NCI-H2171 treated with DMSO at 0.1 percent for 48 hours (cell line): ENCODE measurements around the gene ADARB2.

ENCODE experiments used
- DNase-seq: peaks from one replicate; lab custom pipeline; 2025; lab: John Stamatoyannopoulos, UW

ADARB2 gene

GRCh38 chr10:1130995-1131790 is 606.1 kb downstream of the ADARB2 start:
- peak; percentile 19 for DNase-seq

DNA sequence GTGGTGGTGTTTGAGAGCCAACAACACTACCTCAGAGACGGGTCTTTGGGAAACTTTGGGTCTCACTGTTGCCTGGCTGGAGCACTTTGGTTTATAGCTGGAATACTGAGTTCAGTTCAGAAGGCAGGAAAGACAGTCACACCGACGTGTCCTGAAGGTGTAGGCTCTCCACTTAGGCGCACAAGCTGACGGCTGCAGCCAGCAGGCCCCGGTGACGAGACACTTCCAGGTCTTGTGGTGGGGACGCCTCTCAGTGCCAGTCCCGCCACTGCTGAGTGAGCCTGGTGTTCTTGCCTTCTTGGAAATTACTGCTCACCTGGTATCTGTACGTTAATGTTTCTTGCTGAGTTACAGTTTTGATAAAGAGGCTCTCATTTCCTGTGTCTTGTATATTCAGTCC is 607.1 kb downstream of the ADARB2 start:
- DNase-seq, result no peak

GRCh38 chr10:1128649-1129048 is 608.7 kb downstream of the ADARB2 start:
- DNase-seq, result no peak

GRCh38 chr10:1128115-1128514 is 609.2 kb downstream of the ADARB2 start:
- no peak for DNase-seq

DNA sequence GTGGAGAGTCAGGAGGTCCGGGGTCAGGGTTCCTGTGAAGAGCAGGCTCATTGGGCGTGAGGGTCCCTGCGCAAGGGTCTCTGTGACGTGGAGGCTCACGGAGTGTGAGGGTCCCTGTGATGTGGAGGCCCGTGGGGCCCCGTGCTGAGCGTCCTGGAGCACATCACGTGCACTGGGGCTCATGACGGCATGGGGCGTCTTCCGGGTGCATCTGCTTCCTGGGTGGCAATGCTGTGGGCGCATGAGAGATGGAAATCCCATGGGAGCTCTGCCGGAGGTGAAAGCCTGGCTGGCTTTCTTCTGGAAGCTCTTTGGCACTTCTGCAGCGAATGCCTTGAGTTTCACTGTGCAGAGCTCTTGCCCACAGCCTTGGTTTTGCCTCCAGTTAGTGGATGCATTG is 609.7 kb downstream of the ADARB2 start:
- no peak for DNase-seq
